Fibroblast of gingiva (primary cell): Measurements from ENCODE around the gene ABI3BP.

Experiments used
- DNase-seq: peaks from one replicate; pipeline ENCODE4 v3.0.0-alpha.2; 2011; ENCODE audit warnings: low read depth

Gene ABI3BP

GRCh38 chr3:100891033-100891432 lies 102.2 kb downstream of the ABI3BP start:
- DNase-seq = peak; percentile 50

GRCh38 chr3:100888881-100889280 lies 104.3 kb downstream of the ABI3BP start:
- no peak for DNase-seq

DNA sequence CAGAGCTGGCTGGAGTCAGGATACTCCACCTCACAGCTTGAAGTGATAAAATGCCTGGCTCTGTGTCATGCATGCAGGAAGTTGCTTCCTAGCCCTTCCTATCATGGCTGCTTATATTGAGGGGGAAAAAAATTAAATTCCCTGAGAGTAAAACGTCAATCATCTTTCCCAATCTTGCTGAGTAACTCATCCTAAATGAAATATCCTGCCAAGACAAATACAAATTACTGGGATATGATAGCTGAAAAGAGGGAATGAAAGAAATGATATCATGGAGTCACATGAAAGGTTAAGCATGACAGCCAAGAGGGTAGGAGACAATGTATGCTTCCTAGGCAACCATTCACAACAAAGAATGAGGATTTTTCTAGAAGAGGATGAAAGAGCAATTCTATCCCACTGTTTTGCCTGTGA lies 110.6 kb downstream of the ABI3BP start:
- DNase-seq = peak; percentile 75

DNA sequence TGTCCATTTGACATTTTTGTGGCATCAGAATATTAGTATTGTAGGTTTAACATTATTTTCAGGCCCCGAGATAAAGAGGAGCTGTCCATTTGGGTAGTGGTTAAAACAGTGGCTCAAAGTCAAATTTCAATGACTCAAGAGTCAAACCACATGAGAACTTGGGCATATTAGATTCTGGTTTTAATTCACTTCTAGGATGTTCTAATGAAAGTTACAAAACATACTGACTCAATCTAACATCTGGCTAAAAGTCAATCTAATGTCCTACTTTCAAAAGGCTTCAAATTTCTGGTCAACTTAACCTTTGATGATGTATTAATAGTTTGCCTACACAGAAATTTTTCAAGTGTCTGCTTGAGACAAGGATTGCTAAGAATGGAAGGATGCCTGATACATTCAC lies 112.4 kb downstream of the ABI3BP start:
- peak; percentile 87 for DNase-seq

GRCh38 chr3:100880072-100880471 lies 113.1 kb downstream of the ABI3BP start:
- peak; percentile 51 for DNase-seq

GRCh38 chr3:100879195-100879810 lies 113.9 kb downstream of the ABI3BP start:
- peak; percentile 53 for DNase-seq

DNA sequence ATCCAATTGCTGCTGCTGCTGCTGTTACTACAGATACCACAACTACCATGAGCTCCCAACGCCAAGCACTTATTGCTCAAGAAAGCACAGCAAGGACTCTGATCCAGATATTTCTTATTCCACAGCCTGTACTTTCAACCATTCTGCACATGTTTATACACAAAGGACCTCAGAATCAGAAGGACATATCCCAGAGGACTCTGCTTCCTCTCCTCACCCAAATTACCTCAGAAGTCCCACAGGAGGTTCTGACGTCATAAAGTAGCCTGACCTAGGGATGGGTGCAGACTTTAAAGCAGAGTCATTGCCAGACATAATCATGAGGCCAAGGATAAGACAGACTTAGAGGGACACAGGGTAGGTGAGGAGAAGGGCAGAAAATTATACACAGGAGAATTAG lies 115.9 kb downstream of the ABI3BP start:
- no peak for DNase-seq

GRCh38 chr3:100875239-100875638 lies 118.0 kb downstream of the ABI3BP start:
- DNase-seq = peak; percentile 32

DNA sequence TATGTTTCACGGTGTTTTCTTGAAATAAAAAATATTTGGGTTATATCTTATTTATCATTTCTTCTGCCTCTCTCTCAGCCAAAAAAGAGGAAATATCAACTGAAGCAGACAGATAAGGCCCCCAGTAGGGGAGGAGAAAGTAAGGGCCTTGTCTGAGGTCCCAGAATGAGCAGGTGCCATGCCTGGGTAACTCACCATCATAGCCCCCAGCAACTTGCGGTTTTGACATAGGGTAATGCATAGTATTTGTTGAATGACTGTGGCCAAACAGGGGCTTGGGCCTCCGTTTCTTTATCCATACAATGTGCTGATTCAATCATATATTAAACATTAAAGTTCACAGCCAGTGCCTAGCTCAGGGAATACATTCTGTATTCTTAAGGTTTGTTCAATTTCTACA lies 119.6 kb downstream of the ABI3BP start:
- no peak for DNase-seq

GRCh38 chr3:100871306-100871705 lies 121.9 kb downstream of the ABI3BP start:
- DNase-seq = no peak

DNA sequence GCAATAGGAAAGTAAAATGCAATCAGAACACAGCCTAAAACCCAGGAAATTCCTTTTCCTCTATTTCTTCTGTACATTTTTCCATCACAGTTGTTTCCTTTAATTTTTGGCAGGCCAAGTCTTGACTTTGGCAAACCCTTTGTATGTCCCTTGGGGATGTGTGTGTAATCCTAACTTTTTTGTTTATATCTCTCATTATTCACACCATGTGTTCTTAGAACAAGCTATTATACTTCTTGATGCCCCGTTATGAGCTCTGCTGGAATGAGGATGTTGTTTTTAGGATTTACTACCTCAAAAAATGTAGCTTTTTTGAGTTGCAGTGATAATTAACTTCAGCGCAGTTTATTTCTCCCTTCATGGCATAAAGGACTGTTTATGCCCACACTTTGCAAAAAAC lies 123.4 kb downstream of the ABI3BP start:
- peak; percentile 95 for DNase-seq

GRCh38 chr3:100868894-100869293 lies 124.3 kb downstream of the ABI3BP start:
- peak; percentile 34 for DNase-seq

DNA sequence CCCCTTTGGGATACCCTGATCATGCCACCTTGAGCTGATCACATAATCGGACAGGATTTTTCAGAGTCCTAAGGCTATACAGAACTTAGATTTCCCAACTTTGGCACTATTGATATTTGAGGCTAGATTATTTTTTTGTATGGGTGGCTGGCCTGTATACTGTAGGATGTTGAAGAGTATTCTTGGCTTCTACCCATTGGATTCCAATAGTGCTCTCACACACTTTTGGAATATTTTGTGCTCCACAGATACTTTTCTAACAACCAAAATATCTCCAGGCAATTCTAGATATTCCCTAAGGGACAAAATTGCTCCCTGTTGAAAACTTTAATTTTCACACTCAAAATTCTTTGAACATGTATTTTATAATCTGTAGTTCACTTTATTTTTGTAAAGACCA lies 125.1 kb downstream of the ABI3BP start:
- DNase-seq = peak; percentile 46

GRCh38 chr3:100865442-100865841 lies 127.8 kb downstream of the ABI3BP start:
- peak; percentile 79 for DNase-seq

- DNase-seq = no peak
Observed at GRCh38 chr3:100864471-100865250, 128.6 kb downstream of the ABI3BP start.

DNA sequence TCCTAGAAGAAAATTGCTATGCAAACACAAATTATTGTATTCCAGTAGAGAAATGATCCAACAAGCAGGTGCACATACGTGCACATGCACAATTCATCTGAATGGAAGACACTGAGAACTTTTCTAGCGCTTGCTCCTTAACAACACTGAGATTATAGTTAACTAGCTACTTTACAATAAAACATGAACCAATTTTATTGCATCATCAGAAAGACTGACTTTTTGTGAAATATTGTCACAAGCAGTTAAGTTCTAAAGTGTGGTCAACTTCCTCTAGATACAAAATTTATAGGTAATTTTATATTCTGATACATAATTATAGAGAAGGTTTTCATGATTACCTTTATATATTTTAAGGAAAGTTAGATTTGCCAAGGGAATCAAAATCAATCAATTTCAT lies 135.4 kb downstream of the ABI3BP start:
- DNase-seq = no peak

- no peak for DNase-seq
Observed at GRCh38 chr3:100856821-100857220, 136.4 kb downstream of the ABI3BP start.

- DNase-seq = no peak
Observed at GRCh38 chr3:100852840-100853239, 140.4 kb downstream of the ABI3BP start.

DNA sequence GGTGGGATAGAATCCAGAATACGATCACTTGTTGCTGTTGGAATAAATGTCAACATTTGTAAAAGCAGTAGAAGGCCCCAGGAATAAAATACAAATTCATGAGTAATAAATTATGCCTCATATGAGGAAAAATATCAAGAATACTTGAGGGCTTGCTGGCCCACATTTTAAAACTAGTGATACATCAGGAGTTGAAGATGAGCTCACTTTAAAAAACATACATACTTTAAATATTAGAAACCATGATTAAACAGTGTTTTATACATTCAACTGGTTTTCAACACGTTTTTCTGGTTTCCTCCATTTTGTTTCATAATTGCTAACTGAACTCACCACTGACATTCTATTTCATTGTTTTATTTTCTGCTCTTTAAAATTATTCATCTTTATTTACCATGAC lies 142.5 kb downstream of the ABI3BP start:
- DNase-seq = no peak

DNA sequence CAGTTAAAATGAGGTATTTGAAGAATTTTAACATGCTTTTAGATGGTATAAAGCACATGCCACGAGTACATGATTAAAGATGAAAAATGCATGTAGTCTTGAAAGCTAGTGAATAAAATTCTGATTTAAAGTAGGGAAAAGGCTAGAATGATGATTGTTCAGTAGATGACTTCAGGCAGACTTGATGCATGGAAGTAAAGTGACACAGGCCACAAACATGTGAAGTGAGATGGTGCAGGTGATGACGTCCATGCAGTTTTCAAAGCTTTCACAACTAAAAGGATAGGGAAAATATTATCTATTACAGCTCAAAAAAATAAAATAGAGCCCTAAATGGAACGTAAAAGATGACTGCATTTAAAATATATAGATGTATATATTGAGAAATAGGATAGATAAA lies 143.1 kb downstream of the ABI3BP start:
- no peak for DNase-seq

DNA sequence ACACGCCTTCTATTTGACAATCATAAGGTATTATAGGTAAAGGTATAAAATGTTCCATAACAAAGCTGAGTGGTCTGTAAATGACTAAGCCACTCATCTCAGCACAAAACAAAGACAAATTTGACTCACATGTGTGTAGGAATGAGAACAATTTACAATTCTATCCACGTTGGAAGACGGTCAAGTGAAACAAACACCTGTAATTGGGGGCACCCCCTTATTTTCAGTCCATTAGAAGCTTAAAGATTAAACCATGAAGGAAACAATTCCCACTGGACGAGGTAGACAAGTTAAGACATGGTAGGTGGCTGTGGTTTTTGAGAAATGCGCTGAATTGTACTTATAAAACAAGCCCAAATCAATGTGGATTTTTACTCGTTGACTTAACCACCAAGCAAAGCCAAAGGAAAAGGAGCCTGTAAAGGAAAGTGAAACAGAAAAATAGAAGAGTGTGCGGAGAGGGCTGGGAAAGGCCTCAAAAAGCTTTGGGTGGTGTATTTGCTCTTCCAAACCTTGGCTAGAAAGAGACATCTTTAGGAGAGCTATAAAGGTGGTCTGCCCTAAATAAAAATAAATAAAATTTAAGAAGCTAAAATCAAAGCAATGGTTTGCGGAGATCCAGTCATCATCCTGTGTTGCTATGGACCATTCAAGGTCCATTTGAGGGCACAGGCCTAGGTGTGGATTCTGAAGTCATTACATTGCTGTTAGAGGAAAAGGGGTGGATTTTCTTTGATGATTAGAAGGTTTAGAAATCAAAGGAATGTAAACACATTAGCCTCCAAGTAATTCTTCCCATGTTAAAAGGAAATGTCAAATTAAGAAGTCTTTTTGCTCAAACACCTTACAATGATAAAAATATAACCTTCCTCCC lies 148.9 kb downstream of the ABI3BP start:
- no peak for DNase-seq

DNA sequence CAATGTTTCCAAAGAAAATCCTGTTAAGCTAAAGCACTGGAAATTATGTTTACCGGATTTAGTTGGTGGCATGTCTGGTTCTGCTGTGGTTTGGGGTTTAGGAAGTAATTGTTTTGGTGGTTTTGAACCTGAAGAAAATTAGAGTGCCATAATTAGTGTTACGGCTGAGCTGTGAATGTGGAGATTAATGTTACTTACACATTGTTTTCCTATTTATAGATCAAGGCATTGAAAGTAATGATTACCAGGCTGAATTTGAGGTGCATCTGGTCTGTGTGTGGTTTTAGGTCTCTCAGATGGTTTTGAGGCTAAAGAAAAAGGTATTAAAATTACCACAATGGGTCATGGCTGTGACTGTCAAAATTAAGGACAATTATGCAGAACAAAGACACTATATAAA lies 155.1 kb downstream of the ABI3BP start:
- no peak for DNase-seq

DNA sequence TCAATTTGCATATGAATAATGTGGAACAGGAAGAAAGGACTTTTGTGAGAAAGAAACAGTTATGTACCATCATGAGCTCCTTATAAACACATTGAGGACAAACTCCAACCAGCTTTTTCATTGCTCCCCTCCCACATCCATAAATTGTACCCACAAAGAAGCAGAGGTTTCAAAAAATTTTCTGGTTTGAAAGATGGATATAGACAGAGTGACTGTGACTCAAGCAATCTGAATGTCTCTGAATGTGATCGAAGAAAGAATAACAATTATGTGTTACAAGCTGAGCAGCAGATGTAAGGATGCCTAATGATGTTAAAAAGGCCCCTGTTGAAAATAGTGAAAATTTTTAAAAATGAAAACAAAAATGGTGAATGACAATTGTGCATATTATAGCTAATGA lies 156.6 kb downstream of the ABI3BP start:
- DNase-seq = no peak
